ENCODE data around the gene TFR2. TPM values are rescaled to one million over a fixed set of nuclear protein-coding genes. Genes with fewer than 3 reads are reported as not detected.

The TFR2 gene
- total RNA-seq, 1 donor from 2014 or later, result 21.2 TPM

Other genes starting within 250 kb of the TFR2 start
- gene ZCWPW1, start 212.8 kb downstream of the TFR2 start, total RNA-seq, result 1.7 and 2.6 TPM in 2 replicates
- gene MEPCE, start 211.7 kb downstream of the TFR2 start, total RNA-seq, result 55.8 and 57.2 TPM in 2 replicates
- gene PPP1R35, start 205.1 kb downstream of the TFR2 start, total RNA-seq, result 52.8 and 59.9 TPM in 2 replicates
- gene SPACDR, start 177.3 kb downstream of the TFR2 start, total RNA-seq, result 2.7 and 2.9 TPM in 2 replicates
- gene TSC22D4, start 162.3 kb downstream of the TFR2 start, total RNA-seq, result 113 and 121 TPM in 2 replicates
- gene NYAP1, start 157.6 kb downstream of the TFR2 start, total RNA-seq, result 0.17 and 0.49 TPM in 2 replicates
- 112 and 114 TPM in 2 replicates for gene AGFG2, start 102.3 kb downstream of the TFR2 start, total RNA-seq
- gene SAP25, start 67.7 kb downstream of the TFR2 start, total RNA-seq, result 9.2 and 11.3 TPM in 2 replicates
- 86.0 and 89.2 TPM in 2 replicates for gene LRCH4, start 55.4 kb downstream of the TFR2 start, total RNA-seq
- gene FBXO24, start 55.2 kb downstream of the TFR2 start, total RNA-seq, result 0.38 and 0.42 TPM in 2 replicates
- gene PCOLCE, start 39.2 kb downstream of the TFR2 start, total RNA-seq, result 4.8 and 5.0 TPM in 2 replicates
- gene MOSPD3, start 29.0 kb downstream of the TFR2 start, total RNA-seq, result 11.3 and 12.1 TPM in 2 replicates
- not detected in 2 replicates for gene ACTL6B, start 14.9 kb upstream of the TFR2 start, total RNA-seq
- gene GNB2, start 32.2 kb upstream of the TFR2 start, total RNA-seq, result 205 and 211 TPM in 2 replicates
- gene GIGYF1, start 52.7 kb upstream of the TFR2 start, total RNA-seq, result 48.8 and 52.2 TPM in 2 replicates
- 77.3 and 77.7 TPM in 2 replicates for gene POP7, start 64.6 kb upstream of the TFR2 start, total RNA-seq
- gene EPO, start 78.9 kb upstream of the TFR2 start, total RNA-seq, result 0.40 TPM in 1 of 2 replicates, not detected in the other
- gene ZAN, start 92.0 kb upstream of the TFR2 start, total RNA-seq, result not detected in 2 replicates
- gene EPHB4, start 186.0 kb upstream of the TFR2 start, total RNA-seq, result 2.7 and 3.0 TPM in 2 replicates
- 37.3 and 41.2 TPM in 2 replicates for gene SLC12A9, start 211.2 kb upstream of the TFR2 start, total RNA-seq
- gene TRIP6, start 225.8 kb upstream of the TFR2 start, total RNA-seq, result 42.7 and 47.6 TPM in 2 replicates
- 300 and 318 TPM in 2 replicates for gene SRRT, start 233.6 kb upstream of the TFR2 start, total RNA-seq
- 4.5 TPM in 2 replicates for gene UFSP1, start 248.2 kb upstream of the TFR2 start, total RNA-seq